ENCODE data around the gene ANKS1A.

Gene ANKS1A

GRCh38 chr6:35076997-35077712 is 188.1 kb downstream of the ANKS1A start:
- no peak for DNase-seq

GRCh38 chr6:35077713-35078105 is 188.7 kb downstream of the ANKS1A start:
- DNase-seq = no peak

- no peak for DNase-seq
These were observed 189.3 kb downstream of the ANKS1A start for GRCh38 chr6:35078226-35078850.

GRCh38 chr6:35078896-35079295 is 189.8 kb downstream of the ANKS1A start:
- DNase-seq = no peak

GRCh38 chr6:35079311-35080000 is 190.4 kb downstream of the ANKS1A start:
- DNase-seq = no peak

- no peak for DNase-seq
These were observed 191.1 kb downstream of the ANKS1A start for GRCh38 chr6:35080016-35080680.

GRCh38 chr6:35080821-35081425 is 191.9 kb downstream of the ANKS1A start:
- no peak for DNase-seq

GRCh38 chr6:35081426-35081851 is 192.4 kb downstream of the ANKS1A start:
- no peak for DNase-seq

- DNase-seq = no peak
These were observed 193.1 kb downstream of the ANKS1A start for GRCh38 chr6:35082046-35082732.

- no peak for DNase-seq
These were observed 193.8 kb downstream of the ANKS1A start for GRCh38 chr6:35082733-35083403.

- no peak for DNase-seq
These were observed 194.5 kb downstream of the ANKS1A start for GRCh38 chr6:35083507-35083906.

- DNase-seq = no peak
These were observed 195.0 kb downstream of the ANKS1A start for GRCh38 chr6:35084041-35084491.

GRCh38 chr6:35084511-35085203 is 195.6 kb downstream of the ANKS1A start:
- DNase-seq = no peak

- no peak for DNase-seq
These were observed 196.6 kb downstream of the ANKS1A start for GRCh38 chr6:35085359-35086281.

GRCh38 chr6:35086282-35086632 is 197.2 kb downstream of the ANKS1A start:
- DNase-seq = no peak

GRCh38 chr6:35086636-35087360 is 197.7 kb downstream of the ANKS1A start:
- no peak for DNase-seq

GRCh38 chr6:35087361-35088280 is 198.6 kb downstream of the ANKS1A start:
- DNase-seq = no peak

Measured in stimulated activated CD8-positive, alpha-beta memory T cell treated with anti-CD3 and anti-CD28 coated beads, Interleukin-4, amount 100 ng/mL, for 48 hours (primary cell).